ENCODE data around the gene EPGN.
A peak's percentile ranks its signal among the peaks of the same experiment; 100 is the strongest.

Gene EPGN

DNA sequence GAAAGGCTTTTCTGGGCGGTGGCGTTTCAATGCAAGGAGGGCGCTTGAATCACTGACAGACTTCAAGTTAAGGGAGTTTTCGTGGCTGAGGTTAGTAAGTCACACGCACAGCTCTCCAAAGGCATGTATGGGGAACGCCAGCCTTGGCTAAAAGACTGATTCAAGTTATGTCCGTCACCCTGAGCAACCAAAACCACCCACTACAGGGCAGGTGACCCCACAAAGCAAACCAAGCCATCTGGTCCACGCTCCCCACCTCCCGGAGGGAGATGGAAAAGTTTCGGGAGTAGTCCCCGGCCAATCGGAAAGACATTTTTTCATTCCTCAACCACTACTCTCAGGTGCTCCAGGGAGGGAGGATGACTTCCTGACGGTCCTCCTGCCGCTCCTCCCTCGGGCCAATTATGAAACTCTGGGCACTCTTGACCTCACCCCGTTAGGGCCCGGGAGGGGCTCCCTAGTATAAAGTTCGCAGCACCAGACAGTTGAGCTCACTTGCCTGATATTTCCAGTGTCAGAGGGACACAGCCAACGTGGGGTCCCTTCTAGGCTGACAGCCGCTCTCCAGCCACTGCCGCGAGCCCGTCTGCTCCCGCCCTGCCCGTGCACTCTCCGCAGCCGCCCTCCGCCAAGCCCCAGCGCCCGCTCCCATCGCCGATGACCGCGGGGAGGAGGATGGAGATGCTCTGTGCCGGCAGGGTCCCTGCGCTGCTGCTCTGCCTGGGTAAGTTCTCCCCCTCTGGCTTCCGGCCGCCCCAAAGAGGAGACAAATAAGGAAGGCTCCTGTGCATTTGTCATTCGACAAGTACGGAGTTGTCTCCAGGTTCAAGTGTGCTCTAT, 56.6 kb downstream of the EPGN start, which contains the start of gene EREG:
Gene EREG (plus strand): TSS at position 494 of the 840 bp plus-strand sequence. CDS start 164 bp downstream, at position 658.
- no peaks in the 10 kb centered on the region for H4K20me1 ChIP-seq (ENCODE audit: insufficient read depth)
- H3K79me2 ChIP-seq (ENCODE audit: insufficient read depth, low read depth): no peaks in the 10 kb centered on the region
- H3K4me3 ChIP-seq (IDR thresholded peaks at IDR 0.05; ENCODE audit: insufficient read depth, low read depth, low read length): no peak within 1 kb of the TSS
- H3K4me1 ChIP-seq (ENCODE audit: low read depth, poor library complexity, severe bottlenecking): peaks cover 19% of the 10 kb centered on the region
- H3K4me2 ChIP-seq: peak within 1 kb of the TSS; percentile 44
- H3K27me3 ChIP-seq (ENCODE audit: insufficient read depth, low read depth): no peaks in the 10 kb centered on the region
- H3K36me3 ChIP-seq (ENCODE audit: insufficient read depth): no peaks in the 10 kb centered on the region
- H2AFZ ChIP-seq (ENCODE audit: low read depth): no peak within 1 kb of the TSS
- peak within 1 kb of the TSS; percentile 46; the same call in 1 of the 2 replicates for H3K27ac ChIP-seq
- no peak for TF ChIP-seq CTCF (conservative IDR thresholded peaks at IDR 0.05; ENCODE audit: low read depth, low read length)
- H3K9ac ChIP-seq: no peak within 1 kb of the TSS

GRCh38 chr4:74365761-74366160, 57.5 kb downstream of the EPGN start:
- Histone ChIP-seq H3K36me3 (ENCODE audit: insufficient read depth) (no peaks in the 10 kb centered on the region), H3K79me2 (ENCODE audit: insufficient read depth, low read depth) (no peaks in the 10 kb centered on the region), H3K4me2 (peak overlapping the region; percentile 44), H4K20me1 (ENCODE audit: insufficient read depth) (no peaks in the 10 kb centered on the region), H3K4me3 (IDR thresholded peaks at IDR 0.05; ENCODE audit: insufficient read depth, low read depth, low read length) (no peak overlapping the region), H3K27ac (peak overlapping the region; percentile 46; the same call in 1 of the 2 replicates), H3K9ac (no peak overlapping the region), H3K4me1 (ENCODE audit: low read depth, poor library complexity, severe bottlenecking) (peaks cover 19% of the 10 kb centered on the region), H3K27me3 (ENCODE audit: insufficient read depth, low read depth) (no peaks in the 10 kb centered on the region), H2AFZ (ENCODE audit: low read depth) (no peak overlapping the region)
- no peak for TF ChIP-seq CTCF (conservative IDR thresholded peaks at IDR 0.05; ENCODE audit: low read depth, low read length)
